ENCODE results near the gene MOCS2.

DNA sequence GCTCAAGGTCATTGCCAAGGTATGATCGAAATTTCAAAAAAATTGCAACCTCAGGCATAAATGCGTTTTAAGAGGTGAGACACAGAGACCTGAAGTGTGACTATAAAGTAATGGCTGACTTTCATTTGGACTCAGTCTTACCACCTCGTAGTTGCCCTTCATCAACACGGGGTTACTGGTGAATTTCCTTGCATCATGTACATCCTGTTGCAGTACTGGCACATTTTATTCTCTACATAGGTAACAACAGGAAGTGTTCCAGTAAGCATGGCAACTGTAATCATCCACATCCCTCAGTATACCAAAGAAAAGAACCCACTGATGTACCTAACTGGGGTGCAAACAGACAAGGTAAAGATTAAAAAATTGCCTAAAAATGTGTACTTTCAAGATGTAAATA, 29.3 kb downstream of the MOCS2 start:
- no peak for TF ChIP-seq CTCF (conservative IDR thresholded peaks at IDR 0.05)
- no peak for TF ChIP-seq EZH2 (IDR thresholded peaks at IDR 0.05; ENCODE audit: low read depth)
